Measurements from ENCODE around the gene C2CD5.
"Not testable (repeated sequence)": the region's sequence is repeated elsewhere in the genome, so short reads cannot be mapped to it uniquely, and the experiment has no call there.

C2CD5 gene

DNA sequence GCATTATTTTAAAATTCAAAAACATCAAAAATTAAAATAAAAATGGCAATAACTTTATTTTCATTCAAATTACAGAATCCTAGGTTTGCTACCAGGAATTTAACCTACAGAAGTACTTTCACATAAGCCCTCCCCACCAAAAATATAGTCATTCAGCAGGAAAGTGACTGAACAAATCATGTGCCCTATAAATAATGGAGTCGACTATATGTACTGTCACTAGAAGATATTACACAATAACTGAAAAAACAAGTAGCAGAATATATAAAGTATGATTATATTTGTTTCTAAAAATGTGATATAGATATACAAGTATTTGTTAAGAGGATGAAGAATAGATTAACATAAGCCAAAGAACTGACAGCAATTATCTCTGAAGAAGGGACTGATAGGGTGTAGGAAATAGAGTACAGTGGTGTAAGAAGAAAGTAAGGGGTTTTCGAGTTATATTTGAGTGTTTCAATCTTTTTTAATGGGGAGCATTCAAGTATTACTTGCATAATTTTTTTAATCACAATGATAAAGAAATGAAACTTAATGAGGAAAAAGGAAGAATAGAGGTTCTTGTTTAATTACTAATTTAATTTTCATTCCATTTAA lies 7.9 kb downstream of the C2CD5 start:
- no peak for FAIRE-seq

DNA sequence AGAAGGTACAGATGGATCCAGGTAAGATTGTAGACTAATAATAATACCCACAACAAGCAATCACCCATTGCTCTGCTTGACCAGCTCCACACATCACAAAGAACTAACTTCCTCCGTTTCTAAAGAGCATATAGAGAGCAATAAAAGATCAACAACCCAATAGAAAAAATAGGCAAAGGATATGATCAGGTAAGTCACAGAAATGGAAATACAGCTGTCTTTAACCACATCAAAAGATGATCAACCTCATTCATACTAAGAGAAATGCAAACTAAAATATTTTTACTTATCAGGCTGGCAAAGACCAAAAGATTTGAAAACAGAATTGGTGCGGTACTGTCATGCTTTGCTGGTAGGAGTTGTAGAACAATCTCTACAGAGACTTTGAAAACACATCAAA lies 8.9 kb downstream of the C2CD5 start:
- FAIRE-seq, result no peak

GRCh38 chr12:22535038-22535437 lies 9.3 kb downstream of the C2CD5 start:
- peak; percentile 14 for FAIRE-seq

DNA sequence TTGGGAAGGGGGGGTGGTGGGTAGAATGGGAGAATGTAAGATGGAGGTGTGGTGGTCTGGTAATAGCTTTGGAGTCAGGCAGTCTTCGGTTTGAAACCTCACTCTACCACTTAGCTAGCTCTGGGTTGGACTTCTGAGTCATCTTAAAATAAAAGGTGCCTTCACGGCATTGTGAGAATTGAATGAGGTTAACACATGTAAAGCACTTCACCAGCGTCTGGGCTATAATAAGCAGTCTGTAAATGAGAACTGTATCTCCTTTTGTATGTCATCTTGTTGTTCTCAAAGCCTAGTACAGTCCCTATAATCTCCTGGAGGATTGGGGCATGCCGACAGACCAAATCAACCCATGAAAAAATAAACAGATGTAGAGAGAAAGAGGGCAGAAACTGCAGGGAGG lies 11.2 kb downstream of the C2CD5 start:
- FAIRE-seq, result no peak

GRCh38 chr12:22532317-22532716 lies 12.0 kb downstream of the C2CD5 start:
- no peak for FAIRE-seq

- FAIRE-seq, result no peak
Observed at GRCh38 chr12:22531205-22531604, 13.1 kb downstream of the C2CD5 start.

- peak; percentile 92 for FAIRE-seq
Observed at GRCh38 chr12:22529281-22530060, 14.9 kb downstream of the C2CD5 start.

DNA sequence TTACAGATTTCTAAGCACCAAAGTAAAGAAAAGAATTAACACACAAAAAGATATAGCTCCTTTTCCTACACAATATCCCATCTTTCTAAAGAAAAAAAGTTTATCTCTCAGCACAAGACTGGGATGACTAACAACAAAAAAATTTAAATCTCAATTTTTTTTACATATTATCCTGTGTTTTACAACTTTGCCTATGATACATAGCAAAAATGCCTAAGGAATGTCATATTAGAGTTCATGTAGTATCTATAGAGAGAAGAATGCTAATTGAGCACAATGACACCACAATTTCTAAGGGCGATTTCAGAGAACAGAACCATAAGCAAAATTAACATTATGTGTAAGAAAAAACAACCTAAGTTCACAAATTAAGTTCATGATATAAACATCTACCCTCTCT lies 16.3 kb downstream of the C2CD5 start:
- no peak for FAIRE-seq

- FAIRE-seq, result no peak
Observed at GRCh38 chr12:22526836-22527235, 17.5 kb downstream of the C2CD5 start.

- no peak for FAIRE-seq
Observed at GRCh38 chr12:22525426-22525825, 18.9 kb downstream of the C2CD5 start.

DNA sequence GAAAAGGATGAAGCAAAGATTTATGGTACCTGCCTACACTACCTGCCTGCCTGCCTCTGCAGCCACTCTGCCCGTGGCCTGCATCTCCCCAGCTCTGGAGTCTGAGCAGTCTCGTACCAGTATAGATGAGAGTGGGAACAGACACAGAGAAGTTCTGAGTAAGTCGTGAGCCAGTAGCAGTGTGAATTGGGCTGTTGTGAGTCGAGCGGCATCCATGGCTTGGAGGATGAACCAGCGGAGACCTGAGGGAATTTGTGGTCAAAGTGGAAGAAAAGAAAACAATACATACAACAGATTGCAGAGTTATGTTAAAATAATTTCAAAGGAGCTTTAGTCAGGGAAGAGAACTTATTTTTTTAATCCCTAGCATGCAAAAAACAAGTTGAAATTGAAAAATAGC lies 25.3 kb downstream of the C2CD5 start:
- no peak for FAIRE-seq

- FAIRE-seq, result no peak
Observed at GRCh38 chr12:22518060-22518719, 26.2 kb downstream of the C2CD5 start.

DNA sequence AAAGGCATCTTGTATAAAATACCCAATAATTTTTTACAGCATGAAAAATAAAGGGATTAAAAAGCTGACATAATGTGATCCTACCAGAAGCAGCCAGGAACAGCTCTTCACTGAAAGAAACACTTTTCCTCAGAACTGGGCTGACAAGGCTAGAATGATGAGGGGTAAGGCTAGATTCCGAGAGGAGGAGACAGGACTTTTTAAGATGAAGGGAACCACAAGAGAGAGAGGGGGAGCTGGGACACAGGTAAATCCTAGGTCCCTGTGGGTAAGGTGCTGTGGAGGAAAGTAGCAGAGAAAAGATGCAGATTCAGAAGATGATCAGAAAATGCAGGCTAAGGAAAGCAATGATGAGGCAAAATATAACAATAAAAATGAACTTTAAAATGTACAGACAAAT lies 29.5 kb downstream of the C2CD5 start:
- FAIRE-seq, result no peak

DNA sequence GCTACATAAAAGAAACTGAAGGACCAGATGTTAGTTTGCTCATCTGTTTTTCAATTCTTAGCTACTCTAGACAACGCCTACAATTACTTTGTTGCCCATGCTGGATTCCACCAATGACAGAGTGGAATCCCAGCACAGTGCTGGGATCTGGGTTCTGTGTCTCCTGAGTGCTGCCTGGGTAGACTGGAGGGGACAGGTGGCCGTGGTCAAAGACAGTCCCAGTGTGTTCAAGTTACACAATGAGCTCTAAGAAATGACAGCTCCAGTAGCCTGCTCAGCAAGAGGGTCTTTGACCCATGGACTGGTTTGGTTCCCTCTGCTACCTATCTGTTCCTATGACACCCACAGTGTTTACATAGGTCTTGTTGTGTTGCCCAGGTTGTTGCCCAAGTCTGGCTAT lies 38.5 kb downstream of the C2CD5 start:
- no peak for FAIRE-seq

- no peak for FAIRE-seq
Observed at GRCh38 chr12:22500100-22500499, 44.2 kb downstream of the C2CD5 start.

DNA sequence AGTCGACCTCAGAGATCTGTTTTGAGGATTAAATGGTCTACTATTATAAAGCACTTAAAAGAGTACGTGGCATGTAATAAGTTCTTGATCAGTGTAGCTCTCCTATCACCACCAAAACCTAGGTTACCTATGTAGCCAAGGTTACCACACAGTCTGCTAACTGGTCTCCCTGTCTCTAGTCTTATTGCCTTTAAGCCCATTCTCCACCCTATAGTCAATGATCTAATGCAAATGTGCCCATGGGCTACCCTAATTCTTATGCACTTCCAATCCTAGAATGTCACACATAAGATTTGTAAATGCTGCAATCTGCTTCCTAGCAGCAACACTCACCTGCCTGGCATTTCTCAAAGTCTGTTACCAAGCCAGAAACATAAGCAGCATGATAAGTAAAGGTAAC lies 44.9 kb downstream of the C2CD5 start:
- FAIRE-seq, result no peak

GRCh38 chr12:22494319-22494718 lies 50.0 kb downstream of the C2CD5 start:
- FAIRE-seq, result no peak

DNA sequence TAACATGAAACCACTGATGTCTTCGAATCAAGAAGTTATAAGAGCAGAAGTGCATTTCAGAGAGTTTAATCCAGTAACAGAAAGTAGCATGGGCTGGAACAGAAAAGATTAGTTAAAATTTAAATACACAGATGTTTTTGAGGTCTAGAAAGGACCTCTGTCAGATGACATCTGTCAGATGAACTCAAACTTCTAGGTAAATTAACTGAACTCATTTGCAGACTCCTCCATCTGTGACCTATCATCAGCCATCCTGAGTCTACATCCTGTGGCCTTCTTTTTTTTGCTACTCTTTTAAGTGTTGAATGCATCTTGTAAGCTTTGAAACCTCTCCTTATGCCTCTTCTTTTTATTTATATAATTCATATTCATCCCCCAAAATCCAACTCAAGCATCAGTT lies 53.3 kb downstream of the C2CD5 start:
- no peak for FAIRE-seq

DNA sequence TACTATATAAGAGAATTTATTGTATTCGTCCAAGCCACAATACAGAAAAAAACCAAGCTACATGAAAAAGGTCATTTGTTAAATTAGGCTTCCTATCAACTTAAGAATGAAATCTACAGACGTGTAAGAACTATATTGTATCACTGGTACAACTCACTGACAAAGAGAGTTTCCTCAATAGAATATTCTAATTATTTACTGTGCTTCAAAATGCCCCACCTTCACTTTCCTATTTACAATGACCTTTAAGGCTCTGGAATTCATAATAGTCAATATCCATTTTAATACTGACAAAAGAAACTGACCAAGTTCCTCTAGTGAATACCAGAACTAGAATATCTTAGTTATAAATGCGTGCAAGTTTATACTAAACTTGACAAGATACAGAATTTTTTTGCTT lies 55.9 kb downstream of the C2CD5 start:
- FAIRE-seq, result no peak

DNA sequence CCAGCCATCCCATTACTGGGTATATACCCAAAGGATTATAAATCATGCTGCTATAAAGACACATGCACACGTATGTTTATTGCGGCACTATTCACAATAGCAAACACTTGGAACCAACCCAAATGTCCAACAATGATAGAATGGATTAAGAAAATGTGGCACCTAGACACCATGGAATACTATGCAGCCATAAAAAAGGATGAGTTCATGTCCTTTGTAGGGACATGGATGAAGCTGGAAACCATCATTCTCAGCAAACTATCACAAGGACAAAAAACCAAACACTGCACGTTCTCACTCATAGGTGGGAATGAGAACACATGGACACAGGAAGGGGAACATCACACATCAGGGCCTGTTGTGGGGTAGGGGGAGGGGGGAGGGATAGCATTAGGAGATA lies 56.7 kb downstream of the C2CD5 start:
- FAIRE-seq, result not testable (repeated sequence)

GRCh38 chr12:22481547-22482104 lies 62.7 kb downstream of the C2CD5 start:
- FAIRE-seq, result no peak

GRCh38 chr12:22480814-22481213 lies 63.5 kb downstream of the C2CD5 start:
- not testable (repeated sequence) for FAIRE-seq

DNA sequence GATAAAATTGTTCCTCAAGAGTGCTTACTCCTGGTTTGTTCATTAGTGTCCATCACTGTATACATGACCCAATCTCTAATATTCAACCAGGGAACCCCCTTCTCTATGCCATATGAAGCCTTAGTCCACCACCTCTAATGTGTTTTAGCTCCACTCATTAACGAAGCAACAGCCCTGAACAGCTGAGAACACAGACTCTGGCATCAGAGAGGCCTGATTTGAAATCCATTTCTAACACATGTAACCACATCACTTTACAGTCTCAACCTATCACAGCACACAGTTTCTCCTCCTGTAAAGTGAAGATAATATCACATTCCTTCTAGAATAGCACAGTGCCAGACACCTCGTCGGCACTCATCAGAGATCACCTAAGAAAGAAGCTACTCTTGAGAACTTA lies 64.3 kb downstream of the C2CD5 start:
- no peak for FAIRE-seq

DNA sequence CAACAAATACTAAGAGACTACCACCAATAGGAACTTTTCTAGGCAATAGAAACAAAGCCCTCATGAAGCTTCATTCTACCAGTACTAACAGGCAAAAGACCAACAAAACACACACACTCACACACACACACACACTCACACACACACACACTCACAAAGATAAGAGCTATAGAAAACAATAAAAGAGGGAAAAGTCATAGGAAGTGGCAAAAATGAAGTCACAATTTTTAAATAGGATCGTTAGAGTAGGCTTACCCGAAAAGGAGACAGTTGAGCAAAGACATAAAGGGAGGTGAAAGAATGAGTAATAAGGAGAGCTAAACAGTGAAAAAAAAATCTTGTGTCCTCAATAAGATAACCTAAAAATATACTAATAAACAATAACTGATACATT lies 66.5 kb downstream of the C2CD5 start:
- FAIRE-seq, result no peak

All from colon (tissue), 2 donors.